Measurements from ENCODE around the gene PLB1.

The PLB1 gene

DNA sequence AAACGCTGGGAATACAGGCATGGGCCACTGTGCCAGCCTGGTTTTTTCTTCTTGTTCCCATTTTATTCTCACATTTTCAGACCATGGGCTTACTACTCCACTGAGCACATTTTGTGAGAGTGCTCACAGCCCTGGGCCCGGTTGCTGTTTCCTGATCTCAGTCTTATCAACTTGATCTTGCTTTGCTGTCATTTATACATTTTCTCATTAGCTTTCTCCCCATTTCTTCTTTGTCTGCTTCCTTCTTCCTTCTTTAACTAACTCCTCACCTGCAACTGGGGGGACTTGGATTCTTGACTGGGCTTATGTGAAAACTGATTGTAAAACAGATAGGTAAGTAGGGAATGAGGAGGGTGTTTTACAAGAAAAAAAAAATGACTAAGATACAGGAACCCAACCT is 117.3 kb downstream of the PLB1 start:
- DNase-seq (ENCODE audit: low read depth, low spot score), result no peak

DNA sequence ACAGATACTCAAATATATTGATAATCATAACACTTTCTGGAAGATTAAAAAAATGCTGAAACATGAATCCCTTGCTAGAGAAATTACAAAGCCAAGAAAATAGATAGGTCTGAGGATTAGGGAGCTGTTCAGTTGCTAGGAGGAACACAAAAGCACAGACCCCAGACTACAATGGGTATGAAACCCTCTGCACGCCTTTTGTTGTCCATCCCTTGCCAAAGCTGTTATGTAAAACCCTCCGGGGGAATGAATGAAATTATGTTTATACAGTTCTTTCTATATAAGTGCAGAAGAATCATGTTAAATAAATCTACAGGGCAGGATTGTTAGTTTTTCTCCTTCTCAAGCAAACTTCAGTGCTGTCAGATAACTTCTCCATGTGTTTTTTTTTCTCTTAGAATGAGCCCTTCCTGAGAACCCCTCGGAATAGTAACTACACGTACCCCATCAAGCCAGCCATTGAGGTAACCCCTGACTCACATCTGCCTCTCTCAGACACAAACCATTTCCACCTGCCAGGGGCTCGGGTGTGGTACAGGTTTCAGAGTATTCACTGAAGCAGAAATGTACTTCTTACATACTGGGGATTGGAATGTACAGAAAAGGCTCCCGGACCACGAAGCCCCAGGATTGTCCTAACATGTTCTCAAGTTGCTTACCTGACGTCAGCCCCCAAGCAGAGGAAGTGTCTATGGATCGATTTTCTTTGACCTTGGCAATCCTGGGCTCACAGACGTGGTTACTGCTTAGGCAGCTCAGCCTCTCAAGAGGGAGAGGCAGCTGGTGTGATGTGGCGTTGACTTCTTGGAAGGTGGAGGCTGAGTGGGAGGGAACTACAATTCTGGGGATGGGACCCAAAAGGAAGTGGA is 118.0 kb downstream of the PLB1 start:
- DNase-seq (ENCODE audit: low read depth, low spot score), result no peak

DNA sequence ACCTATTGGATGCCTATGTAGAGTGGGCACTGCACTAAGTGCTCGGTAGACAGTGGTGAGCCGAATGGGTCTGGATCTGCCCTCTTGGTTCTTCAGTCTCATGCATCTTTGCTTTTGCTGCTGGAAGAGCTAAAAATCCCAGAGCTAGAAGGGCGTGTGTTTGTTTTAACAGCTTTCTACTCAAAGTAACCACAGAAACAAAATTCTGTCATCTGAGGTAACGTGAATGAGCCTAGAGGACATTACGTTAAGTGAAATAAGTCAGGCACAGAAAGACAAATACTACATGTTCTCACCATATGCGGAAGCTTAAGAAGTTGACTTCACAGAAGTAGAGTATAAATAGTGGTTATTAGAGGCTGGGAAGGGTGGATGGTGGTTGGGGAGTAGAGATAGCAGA is 119.8 kb downstream of the PLB1 start:
- DNase-seq (ENCODE audit: low read depth, low spot score), result no peak

DNA sequence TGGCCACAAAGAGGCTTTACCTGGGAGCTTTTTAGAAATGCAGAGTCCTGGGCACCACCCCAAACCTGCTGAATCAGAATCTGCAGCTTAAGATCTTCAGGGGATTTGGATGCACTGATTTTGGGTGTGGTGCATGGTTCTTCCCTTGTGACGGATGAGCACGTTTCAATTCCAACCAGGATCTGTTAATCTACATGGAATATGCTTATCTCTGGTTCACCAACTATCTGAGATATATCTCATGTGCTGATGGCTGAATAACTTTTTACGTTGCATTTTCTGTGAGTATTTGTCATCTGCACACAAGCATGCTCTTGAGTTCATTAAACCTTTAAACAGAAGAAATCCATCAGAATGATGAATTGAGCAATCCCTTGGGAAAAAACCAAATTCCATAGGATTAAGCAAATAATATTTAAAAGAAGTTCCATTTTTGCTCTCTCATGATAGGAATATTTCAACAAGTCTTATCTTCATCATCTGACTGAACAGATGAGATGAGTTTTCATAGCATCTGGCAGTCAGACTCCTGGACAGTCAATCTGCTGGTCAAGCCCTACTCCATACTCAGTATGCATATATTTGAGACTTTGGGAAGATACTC is 120.6 kb downstream of the PLB1 start:
- DNase-seq (ENCODE audit: low read depth, low spot score), result no peak

DNA sequence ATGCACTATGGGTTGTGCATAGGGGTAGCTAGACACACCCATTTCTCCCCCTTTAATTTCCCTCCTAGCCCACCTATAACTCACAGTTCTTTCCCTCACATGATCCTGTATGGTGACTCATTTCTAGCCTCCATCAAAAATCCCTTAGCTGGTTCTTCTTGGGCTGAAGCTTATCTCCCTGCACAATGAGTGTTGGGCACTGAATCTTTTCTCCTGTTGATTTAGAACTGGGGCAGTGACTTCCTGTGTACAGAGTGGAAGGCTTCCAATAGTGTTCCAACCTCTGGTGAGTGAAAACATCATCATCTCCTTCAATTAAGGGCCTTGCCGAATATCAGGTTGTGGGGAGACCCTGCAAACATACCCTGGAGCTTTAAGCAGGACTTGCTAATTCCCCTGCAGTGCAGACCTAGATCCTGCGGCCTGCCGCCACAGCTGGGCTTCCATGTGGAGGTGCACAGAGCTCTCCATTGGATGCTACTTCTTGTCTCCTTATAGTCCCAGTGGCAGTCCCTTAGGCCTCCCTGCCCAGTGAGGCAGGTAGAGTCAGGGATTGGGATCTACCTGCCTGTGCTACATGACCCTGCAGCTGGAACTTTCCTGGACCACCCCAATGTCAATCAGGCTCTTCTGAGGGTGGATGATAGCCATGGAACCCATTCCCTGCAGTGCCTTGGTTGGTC is 121.8 kb downstream of the PLB1 start:
- no peak for DNase-seq (ENCODE audit: low read depth, low spot score)

DNA sequence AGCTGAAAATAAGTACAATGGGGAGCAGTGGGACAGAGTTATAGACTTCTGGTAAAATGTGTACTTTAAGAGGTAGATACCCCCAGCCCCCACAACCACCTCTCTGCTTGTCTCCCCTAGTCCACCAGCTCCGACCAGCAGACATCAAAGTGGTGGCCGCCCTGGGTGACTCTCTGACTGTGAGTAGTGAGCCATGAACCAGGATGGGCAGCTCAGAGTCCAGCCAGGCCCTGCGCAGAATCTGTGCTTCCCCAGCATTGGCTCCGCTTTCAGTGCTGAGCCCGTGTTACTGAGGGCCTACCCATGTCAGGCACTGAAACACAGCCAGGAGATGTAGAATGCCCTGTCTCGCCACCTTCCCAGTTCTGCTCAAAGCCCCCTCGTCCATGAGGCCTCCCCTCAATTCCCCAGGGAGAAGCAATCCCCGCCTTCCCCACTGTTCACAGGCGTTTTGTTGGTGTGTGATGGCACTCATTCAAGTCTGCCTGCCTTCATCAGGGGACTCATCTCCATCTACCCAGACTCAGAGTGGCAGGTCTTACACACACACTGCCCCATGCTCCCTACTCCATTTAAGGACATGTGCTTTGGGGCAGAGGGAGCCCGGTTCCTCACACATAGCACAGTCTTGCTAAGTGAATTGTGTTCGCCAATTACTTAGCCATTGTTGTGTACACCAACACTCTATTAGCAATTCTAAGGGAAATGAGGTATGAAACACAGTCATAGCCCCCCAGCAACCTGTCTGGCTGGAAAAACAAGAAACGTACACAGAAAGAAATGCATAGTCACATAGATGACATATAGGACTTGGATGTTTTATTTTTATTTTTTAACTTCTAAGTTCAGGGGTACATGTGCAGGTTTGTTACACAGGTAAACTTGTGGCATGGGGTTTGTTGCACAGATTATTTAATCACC is 122.6 kb downstream of the PLB1 start:
- DNase-seq (ENCODE audit: low read depth, low spot score), result no peak

DNA sequence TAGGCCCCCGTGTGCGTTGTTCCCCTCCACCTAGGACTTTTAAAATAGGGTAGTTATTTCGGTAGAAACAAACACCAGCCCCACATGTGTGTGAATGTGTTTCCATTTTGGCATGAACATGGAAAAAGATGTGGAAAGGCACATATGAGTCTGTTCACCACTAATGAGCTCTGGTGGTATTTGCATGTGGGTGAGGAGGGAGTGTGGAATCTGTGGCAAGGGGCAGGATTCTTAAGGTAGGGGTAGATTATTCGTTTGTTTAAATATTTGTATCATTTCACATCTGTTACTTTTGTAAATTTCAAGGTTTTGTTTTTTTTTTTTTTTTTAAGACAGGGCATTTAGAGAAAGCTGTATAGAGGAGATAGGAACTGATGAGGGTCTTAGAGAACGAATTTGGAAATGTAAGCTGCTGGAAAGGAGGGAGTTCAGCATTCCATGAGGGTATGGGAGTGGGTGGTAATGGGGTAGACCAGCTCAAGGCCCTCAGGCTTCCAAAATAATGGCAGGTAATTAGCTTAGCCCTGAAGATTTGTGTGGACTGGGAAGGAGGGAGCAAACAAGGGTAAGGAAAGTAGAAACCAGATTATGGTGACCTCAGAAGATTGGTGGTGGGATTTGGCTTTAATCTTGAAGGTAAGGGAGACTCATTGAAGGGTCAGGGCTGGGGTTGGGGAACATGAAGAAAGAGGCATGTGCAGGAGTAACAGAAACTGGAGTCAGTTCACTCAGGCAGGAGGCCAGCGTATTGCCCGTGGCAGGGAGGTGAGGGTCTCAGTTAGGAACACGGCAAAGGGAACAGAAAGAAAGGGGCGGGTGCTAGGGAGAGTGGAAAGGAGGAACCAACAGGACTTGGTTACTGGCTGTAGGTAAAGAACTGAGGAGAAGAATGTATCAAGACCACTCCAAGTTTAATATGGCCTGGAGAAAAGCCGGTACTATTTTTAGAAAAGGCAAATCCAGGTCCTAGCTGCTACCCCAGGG is 123.6 kb downstream of the PLB1 start:
- DNase-seq (ENCODE audit: low read depth, low spot score), result no peak

DNA sequence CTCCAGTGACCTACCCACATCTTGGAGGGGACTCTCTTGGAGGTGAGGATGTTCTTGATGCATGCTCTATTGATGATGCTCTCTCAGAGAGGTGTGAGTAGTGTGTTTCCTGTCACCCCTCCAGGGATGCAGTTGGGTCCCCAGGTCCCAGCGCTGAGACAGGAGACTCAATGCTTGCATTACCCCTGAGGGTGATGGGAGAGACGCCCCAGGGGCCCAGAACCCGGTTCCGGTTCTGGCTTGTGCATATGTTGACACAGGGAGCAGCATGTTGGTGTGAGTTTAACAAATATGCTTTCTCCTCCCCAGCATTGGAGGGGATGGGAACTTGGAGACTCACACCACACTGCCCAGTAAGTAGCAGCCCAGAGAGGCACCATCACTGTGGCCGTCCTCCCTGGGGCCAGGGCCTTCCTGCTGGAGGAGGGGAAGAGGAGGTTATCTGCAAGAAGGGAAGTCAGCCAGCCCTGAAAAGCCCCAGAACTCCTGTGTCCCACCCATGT is 124.5 kb downstream of the PLB1 start:
- no peak for DNase-seq (ENCODE audit: low read depth, low spot score)

DNA sequence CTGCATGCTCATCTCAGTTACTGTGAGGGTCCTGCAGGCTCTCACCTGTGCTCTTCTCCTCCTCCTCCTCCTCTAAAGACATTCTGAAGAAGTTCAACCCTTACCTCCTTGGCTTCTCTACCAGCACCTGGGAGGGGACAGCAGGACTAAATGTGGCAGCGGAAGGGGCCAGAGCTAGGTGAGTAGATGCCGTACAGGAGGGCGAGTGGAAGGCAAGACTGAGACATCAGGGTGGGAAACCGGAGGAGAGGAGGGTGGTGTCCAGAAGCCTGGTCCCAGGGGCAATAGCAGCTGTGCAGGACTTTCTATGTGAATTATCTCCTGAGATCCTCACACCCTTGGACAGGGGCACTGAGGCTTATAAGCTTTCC is 124.9 kb downstream of the PLB1 start:
- no peak for DNase-seq (ENCODE audit: low read depth, low spot score)

DNA sequence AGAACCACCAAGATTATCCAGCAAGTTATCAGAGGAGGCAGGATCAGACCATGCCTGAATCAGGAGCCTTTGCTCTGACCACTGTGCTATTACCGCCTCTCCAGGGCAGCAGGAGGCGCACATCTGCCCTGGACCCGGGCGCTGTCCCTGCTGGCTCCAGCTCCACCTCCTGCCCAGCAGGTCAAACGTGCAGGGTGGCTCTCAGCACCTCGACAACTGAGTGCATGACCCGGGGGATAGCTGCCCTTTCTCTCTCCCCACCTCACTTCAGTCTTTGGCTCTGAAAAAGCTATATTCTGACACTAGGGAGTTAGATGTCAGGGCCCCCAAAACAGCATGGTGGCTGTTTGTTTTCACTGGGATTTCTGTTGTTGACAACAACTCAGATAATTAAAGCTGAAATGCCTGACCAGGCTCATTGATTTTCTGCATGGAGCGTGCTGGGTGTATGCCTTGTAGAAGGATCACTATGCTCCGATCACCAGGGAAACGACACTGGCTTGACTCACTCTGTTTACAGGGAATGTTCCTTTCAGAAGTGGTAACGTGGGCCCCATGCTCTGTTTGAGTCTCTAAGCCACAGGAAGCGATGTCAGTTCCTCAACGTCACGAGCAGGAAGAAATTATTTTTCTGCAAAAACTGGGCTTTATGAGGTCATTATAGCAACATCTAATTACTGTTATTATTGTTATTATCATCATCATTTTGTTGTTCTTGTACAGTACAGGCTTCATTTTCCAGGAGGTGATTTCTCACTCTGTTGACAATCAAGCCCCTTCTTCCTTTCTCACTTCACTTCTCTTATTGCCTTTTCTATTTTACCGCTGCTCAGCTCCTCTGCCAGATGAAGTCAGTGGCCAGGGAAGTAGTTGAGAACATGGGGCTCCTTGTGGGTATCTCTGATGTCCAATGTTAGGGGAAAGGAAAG is 125.6 kb downstream of the PLB1 start:
- DNase-seq (ENCODE audit: low read depth, low spot score), result no peak

DNA sequence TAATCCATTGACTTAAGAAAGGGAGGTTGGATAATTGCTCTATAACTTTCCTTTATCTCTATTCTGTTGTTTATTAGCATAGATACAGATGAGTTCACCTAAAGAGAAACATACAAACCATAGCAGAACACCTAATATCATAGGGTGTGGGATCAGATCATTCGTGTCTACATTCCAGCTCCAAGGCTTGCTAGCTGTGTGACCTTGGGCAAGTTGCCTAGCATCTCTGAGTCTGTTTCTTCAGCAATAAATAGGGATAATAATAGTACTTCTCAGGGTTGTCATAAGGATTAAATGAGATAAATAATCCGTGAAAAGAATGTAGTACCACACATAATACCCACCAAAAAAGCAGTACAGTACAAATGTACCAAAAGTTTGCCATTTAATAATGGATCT is 126.2 kb downstream of the PLB1 start:
- DNase-seq (ENCODE audit: low read depth, low spot score), result no peak

DNA sequence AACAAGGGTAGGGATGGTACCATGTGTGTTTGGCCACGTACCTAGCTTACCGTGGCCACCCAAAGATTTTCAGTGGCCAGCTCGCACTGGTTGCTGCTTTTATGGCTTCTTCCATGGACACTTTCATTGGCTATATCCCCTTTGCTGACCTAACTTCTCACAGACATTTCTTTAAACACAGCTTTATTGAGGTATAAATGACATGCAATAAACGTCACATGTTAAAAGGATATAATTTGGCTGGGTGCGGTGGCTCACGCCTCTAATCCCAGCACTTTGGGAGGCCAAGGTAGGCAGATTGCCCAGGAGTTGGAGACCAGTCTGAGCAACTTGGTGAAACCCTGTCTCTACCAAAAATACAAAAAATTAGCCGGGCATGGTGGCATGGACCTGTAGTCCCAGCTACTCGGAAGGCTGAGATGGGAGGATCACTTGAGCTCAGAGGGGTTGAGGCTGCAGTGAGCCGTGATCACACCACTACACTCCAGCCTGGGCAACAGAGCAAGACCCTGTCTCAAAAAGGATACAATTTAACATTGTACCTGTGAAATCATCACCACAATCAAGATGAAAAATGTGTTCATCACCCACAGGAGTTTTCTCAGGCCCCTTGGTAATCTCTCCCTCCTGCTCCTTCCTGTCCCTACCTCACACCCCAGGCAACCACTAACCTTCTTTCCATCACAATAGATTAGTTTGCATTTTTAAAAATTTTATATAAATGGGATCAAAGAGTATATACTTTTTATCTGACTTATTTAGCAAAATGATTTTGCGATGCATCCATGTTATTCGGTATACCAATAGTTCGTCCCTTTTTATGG is 127.9 kb downstream of the PLB1 start:
- no peak for DNase-seq (ENCODE audit: low read depth, low spot score)

DNA sequence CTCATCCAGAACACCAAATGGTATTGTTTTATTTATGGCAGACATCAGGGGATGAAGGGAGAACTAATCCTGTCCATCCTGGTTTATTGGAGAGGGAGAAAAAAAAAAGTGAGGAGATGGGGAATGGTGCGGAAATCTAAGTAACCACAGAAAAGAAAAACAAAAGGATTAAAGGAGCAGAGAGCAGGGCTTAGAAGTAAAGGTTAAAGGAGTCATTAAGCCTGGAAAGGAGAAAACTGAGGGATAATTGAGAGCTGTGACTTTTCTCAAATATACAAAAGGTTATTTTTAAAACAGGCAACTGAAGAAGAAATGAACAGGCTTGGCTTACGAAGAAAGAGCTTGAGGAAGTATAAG is 128.6 kb downstream of the PLB1 start:
- no peak for DNase-seq (ENCODE audit: low read depth, low spot score)

DNA sequence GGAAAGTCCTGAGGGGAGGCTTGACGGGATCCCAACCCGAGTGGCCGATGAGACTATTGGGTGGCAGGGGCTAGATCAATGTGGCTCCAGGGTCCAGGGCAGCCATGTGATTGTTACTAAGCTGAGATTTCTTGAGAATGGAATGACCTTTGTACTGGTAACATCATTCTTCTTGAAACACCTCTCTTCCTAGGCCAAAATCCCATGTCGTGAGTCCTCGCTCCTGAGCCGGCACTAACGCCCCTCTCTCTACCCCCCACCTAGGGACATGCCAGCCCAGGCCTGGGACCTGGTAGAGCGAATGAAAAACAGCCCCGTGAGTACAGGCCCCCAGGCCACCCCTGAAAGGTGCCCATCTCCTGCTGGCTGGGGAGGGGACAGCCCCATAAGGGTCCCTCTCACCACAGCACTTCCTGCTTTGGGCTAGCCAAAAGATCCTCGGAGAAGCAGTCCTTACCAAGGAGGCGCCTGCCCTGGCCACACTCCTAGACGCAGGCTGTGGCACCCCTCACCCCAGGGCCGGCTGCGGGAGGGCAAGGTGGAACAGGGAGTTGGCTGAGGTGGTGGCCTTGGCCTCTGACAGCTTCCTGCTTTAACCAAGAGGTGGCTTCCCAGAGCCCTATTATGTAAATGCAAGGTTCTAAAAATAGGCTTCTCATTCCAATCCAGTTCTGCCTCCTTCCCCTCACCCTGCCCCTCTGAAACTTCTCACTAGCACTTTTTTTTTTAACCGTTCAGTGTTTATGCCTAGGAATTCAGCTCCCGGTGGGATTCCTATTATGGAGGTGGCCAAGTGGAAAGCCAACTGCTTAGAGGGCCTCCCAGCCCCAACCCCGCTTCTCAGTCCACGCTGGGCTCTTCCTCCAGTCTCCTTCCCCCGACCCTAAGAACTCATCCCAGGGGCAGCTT is 129.2 kb downstream of the PLB1 start:
- DNase-seq (ENCODE audit: low read depth, low spot score), result no peak

DNA sequence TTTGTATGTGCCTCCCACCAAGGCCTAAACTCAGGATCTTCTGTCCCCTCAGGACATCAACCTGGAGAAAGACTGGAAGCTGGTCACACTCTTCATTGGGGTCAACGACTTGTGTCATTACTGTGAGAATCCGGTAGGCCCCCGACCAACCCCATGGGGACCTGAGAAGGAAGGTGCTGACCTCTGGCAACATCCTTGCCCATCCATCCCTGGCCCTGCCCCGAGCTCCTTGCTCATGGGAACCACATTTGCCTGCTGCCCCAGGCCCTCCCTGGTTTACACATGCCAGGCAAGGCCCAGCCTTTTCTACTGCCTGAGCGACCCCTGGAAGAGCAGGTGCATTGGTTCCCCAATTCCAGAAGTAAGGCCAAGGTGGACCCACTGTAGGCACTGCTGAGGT is 130.5 kb downstream of the PLB1 start:
- no peak for DNase-seq (ENCODE audit: low read depth, low spot score)

DNA sequence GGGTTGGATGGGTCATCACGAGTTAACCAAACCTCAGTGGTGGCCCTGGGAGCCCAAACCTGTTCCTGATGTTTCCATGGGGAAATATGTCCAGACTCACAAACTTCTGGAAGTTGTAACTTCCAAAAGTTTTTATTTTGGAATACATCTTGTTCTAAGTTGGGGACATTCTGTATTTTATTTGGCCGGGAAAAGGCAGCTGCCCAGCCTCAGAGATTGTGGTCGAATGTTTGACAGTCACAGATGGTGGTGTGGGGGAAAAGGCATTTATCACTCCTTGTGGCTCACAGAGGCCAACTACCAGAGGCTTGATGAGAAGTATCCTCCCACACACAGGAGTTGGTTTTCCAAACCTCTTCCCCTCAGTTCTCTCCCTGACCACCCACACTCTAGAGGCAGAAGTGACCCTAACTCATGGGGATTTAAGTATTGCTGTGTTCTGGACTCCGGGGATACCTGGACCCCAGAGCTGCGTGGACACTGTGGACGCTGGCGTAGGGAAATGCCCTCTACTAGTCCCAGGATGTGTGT is 131.1 kb downstream of the PLB1 start:
- no peak for DNase-seq (ENCODE audit: low read depth, low spot score)
